Loucy (cell line): ENCODE results near the gene PRM3.

ENCODE experiments used
- H2AFZ ChIP-seq: fragments of 200-600 bp; sonication (generic); 2 replicates; pipeline ENCODE4 v1.6.0; 2016; ENCODE audit warnings: antibody characterized with exemption, mild to moderate bottlenecking, low read length, moderate library complexity
- H3F3A ChIP-seq: fragments of 200-600 bp; 2 replicates; pipeline ENCODE4 v1.6.0; 2016; ENCODE audit warnings: antibody characterized with exemption, low read depth, mild to moderate bottlenecking
- H3K27me3 ChIP-seq: fragments of 200-600 bp; sonication (generic); 2 replicates; pipeline ENCODE4 v1.6.1; 2014; ENCODE audit warnings: low read length, mild to moderate bottlenecking; ENCODE audit not compliant: insufficient read depth, poor library complexity, severe bottlenecking
- H3K36me3 ChIP-seq: fragments of 200-600 bp; sonication (generic); 2 replicates; pipeline ENCODE4 v1.6.1; 2016; ENCODE audit warnings: low read length; ENCODE audit not compliant: insufficient read depth
- H3K4me1 ChIP-seq: fragments of 200-600 bp; sonication (generic); 2 replicates; pipeline ENCODE4 v1.5.1; 2014; ENCODE audit warnings: low read length, mild to moderate bottlenecking; ENCODE audit not compliant: insufficient read depth, poor library complexity, severe bottlenecking
- H3K4me2 ChIP-seq: fragments of 200-600 bp; sonication (generic); 2 replicates; pipeline ENCODE4 v1.6.0; 2014; ENCODE audit warnings: antibody characterized with exemption, low read length, low read depth, mild to moderate bottlenecking; ENCODE audit not compliant: poor library complexity, severe bottlenecking
- H3K4me3 ChIP-seq: fragments of 200-600 bp; sonication (generic); 2 replicates; pipeline ENCODE4 v1.5.1; 2014; ENCODE audit warnings: low read length, mild to moderate bottlenecking, mixed read lengths; ENCODE audit not compliant: poor library complexity, severe bottlenecking
- H3K79me2 ChIP-seq: fragments of 200-600 bp; sonication (generic); 2 replicates; pipeline ENCODE4 v1.6.1; 2014; ENCODE audit warnings: low read length; ENCODE audit not compliant: insufficient read depth
- H3K9ac ChIP-seq: fragments of 200-600 bp; sonication (generic); 2 replicates; pipeline ENCODE4 v1.6.0; 2014; ENCODE audit warnings: mild to moderate bottlenecking, low read depth, low read length, moderate library complexity; ENCODE audit not compliant: poor library complexity, severe bottlenecking
- H3K9me2 ChIP-seq: fragments of 200-600 bp; sonication (generic); replicated peaks from 2 replicates; pipeline ENCODE4 v1.6.1; 2016; ENCODE audit warnings: low read depth, low read length, mixed read lengths
- H3K9me3 ChIP-seq: fragments of 200-600 bp; sonication (generic); 2 replicates; pipeline ENCODE4 v1.6.1; 2014; ENCODE audit warnings: mild to moderate bottlenecking, antibody characterized with exemption, low read length, low read depth; ENCODE audit not compliant: insufficient read depth
- H4K20me1 ChIP-seq: fragments of 200-600 bp; sonication (generic); 2 replicates; pipeline ENCODE4 v1.6.0; 2014; ENCODE audit warnings: antibody characterized with exemption, low read length, mild to moderate bottlenecking; ENCODE audit not compliant: insufficient read depth, poor library complexity, severe bottlenecking
- CTCF ChIP-seq: fragments of 200-600 bp; sonication (generic); conservative IDR thresholded peaks from 2 replicates; pipeline ENCODE4 v1.5.1; 2014; ENCODE audit warnings: mild to moderate bottlenecking, antibody characterized with exemption, low read length
- EZH2phosphoT487 ChIP-seq: fragments of 200-600 bp; IDR thresholded peaks from 2 replicates; pipeline ENCODE4 v1.6.1; 2018; ENCODE audit warnings: antibody characterized with exemption, mild to moderate bottlenecking, moderate library complexity, borderline replicate concordance

The PRM3 gene

GRCh38 chr16:11253009-11253994 is 20.1 kb downstream of the PRM3 start:
- TF ChIP-seq EZH2phosphoT487 = no peak
- TF ChIP-seq CTCF = no peak
- Histone ChIP-seq H3K9me2 (no peaks in the 10 kb centered on the region), H3K4me3 (peak overlapping the region; percentile 87), H3K9ac (peak overlapping the region; percentile 69), H4K20me1 (peaks cover 6% of the 10 kb centered on the region), H3K79me2 (peaks cover 29% of the 10 kb centered on the region), H3K36me3 (no peaks in the 10 kb centered on the region), H3K9me3 (no peaks in the 10 kb centered on the region), H3F3A (no peaks in the 10 kb centered on the region), H3K4me1 (peaks cover 21% of the 10 kb centered on the region), H3K4me2 (peak overlapping the region; percentile 83), H3K27me3 (no peaks in the 10 kb centered on the region), H2AFZ (no peak overlapping the region)

- Histone ChIP-seq H3K9me2 (no peaks in the 10 kb centered on the region), H3K9ac (peak overlapping the region; percentile 69), H3F3A (no peaks in the 10 kb centered on the region), H3K79me2 (peaks cover 29% of the 10 kb centered on the region), H3K36me3 (no peaks in the 10 kb centered on the region), H3K4me2 (peak overlapping the region; percentile 83), H2AFZ (no peak overlapping the region), H3K4me1 (peaks cover 21% of the 10 kb centered on the region), H3K4me3 (peak overlapping the region; percentile 87), H3K9me3 (no peaks in the 10 kb centered on the region), H4K20me1 (peaks cover 6% of the 10 kb centered on the region), H3K27me3 (no peaks in the 10 kb centered on the region)
- no peak for TF ChIP-seq CTCF
- TF ChIP-seq EZH2phosphoT487 = no peak
Measured at GRCh38 chr16:11252482-11252931, 20.9 kb downstream of the PRM3 start.

GRCh38 chr16:11251525-11252481 is 21.6 kb downstream of the PRM3 start:
- Histone ChIP-seq H3K79me2 (peaks cover 29% of the 10 kb centered on the region), H3K9me3 (no peaks in the 10 kb centered on the region), H3K4me2 (peak overlapping the region; percentile 83), H3K9ac (no peak overlapping the region), H4K20me1 (peaks cover 6% of the 10 kb centered on the region), H3K4me1 (peaks cover 21% of the 10 kb centered on the region), H3K27me3 (no peaks in the 10 kb centered on the region), H3K9me2 (no peaks in the 10 kb centered on the region), H2AFZ (no peak overlapping the region), H3F3A (no peaks in the 10 kb centered on the region), H3K36me3 (no peaks in the 10 kb centered on the region), H3K4me3 (no peak overlapping the region)
- TF ChIP-seq CTCF = no peak
- no peak for TF ChIP-seq EZH2phosphoT487
